Activated CD4-positive, alpha-beta T cell treated with anti-CD3 and anti-CD28 coated beads, Interleukin-2, amount 50 U/mL, for 48 hours (primary cell): ENCODE results near the gene TRIM31.

Source experiments
- DNase-seq, 2 experiments: peaks; one replicate each; pipeline ENCODE4 v3.0.0-alpha.2; 2020

TRIM31 gene

DNA sequence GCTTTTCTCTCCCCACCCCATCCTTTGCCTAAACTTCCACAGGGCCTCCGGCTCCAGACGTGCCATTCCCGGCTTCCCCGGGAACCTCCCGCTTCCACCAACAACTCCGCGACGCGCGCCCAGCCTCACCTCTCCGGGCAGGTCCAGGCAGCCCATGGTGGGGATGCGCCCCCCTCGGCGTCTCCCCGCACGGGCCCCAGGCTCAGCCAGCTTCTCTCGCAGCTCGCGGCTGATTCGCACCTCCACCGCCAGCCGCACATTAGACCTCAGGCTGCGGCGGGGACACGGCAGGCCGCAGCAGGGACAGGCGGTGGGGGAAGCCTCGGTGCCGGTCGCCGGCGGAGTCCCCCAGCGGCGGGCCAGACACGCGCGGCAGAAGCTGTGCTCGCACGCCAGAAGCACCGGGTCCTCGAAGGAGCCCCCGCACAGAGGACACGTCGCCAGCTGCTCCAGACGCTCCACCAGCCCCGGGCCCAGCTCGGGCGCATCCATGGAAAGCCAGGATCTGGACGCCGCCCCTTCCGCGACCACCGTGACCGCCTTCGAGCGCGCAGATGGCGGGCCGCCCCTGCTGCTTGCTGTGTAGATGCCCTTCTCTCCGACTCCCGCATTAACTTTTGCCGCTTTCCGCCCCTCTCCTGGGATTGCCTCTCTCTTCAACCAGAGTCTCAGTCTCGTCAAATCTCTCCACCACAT, 37.6 kb downstream of the TRIM31 start, which contains the start of gene RNF39:
TSS of gene RNF39 (minus strand) at position 676 of the 696 bp plus-strand sequence. CDS start at position 492, 184 bp downstream.
- no peak for DNase-seq

DNA sequence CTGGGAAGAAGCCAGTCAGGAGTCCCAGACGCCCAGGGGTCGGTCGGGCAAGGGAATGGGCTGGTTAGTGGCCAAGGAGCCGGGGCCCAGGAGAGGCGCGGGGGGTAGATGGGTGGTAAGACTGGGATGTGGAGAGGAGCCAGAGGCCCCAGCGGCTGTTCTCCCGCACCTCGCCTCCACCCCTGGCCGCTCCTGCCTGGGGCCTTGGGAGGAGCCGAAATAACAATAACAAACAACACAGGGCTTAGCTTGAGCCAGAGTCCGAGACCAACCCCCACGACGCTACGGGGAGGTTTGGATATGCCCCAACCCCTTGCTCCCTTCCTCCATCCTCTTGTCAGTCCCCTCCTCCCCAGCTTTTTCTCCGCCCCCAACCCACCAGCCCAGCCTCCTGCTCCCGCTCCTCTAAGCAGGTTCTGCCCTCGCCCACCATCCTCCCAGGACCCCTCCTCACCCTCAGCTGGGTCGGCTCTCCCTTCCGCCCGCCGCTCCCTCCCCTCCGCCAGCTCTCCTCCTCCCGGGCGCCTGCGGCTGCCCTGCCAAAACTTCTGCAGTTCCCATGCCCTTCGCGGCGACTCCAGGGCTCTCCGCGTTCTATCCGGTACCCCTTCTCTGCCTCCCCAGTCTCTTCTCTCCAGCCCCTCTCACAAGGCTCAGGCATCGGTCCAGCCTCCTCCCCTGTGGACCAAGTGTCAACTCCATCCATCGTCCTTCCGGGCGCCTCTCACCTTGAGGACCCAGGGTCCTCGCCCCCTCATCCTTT, 38.4 kb downstream of the TRIM31 start:
- no peak for DNase-seq

DNA sequence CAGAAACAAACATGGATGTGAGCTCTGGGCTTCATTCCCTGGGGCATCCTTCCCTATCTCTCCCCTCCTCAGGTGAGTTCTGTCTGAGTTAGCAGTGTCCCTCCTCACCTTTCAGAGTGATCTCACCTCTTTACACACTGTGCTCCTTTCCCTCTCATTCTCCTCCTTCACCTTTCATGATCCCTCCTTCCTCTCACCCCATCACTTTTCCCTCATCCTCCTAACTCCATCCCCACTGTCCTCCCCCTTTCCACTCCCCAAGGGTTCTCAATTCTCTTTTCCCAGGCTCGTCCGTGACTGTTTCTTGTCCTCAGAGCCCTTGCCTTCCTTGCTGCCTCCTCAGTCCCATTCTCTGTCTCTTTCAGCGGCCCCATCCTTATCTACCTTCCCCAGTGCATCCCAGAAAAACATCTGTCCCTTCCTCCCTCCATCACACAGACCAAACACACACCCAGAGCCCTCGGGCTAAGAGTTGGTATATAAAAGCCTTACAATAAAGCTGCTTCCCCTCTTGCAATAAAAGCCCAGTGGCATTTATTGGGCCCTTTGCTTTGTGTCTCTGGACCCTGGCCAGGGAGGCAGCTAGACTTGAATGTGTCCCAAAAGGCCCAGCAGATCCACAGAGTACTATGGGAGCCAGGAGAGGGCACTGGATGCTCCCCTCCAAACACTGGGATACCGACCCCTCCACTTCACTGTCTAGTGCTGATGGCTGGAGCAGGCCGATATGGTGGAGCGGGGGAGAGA, 39.2 kb downstream of the TRIM31 start:
- DNase-seq, result no peak

DNA sequence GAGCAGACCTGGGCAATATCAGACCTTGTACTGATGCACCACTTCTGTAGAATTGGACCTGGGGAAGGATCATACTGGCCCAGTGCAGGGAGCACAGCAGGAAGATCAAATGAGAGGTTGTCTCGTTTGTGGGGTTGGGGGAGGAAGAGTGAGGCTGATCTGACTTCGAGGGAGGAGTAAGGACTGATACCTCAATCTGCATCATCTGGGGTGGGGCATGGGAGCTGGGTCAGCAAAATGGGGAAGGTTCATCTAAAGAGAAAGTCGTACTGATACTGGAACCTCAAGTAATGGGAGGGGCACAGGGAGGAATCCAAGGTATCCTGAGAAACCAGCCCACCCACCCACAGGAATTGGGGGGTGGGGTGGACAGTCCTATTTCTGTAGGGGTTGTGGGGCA, 41.0 kb downstream of the TRIM31 start:
- no peak for DNase-seq

DNA sequence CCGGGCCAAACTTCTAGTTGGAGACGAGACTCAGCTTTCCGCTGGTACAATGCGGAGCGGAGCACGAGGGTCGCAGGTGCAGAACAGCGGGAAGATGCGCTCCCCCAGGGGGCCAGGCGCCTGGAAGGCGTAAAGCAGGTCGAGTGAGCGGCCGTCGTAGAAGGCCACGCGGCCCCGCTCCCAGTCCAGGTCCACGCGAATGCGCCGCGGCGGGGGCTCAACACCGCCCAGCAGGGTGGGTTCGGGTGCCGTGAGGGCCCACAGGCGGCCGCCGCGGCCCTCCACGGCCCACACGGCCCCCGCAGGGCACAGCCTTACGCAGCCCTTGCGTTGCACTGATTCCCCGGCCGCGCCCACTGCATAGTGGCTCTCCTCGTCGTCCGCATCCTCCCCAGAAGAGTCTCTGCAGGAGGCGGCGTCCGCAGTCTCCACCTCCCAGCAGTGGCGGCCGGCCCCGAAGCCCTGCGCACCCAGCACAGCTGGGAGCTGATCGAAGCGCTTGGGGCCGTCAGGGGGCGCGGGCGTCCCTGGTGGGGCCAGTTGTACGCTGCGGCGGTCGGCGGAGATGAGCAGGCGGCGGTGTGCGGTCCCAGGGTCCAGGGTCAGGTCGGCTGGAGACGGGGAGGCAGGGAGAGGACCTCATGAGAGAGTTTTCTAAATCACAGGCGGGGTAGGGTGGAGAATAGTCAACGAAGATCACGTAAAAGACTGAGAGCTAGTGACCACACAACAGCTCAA, 41.6 kb downstream of the TRIM31 start:
- DNase-seq, result no peak

DNA sequence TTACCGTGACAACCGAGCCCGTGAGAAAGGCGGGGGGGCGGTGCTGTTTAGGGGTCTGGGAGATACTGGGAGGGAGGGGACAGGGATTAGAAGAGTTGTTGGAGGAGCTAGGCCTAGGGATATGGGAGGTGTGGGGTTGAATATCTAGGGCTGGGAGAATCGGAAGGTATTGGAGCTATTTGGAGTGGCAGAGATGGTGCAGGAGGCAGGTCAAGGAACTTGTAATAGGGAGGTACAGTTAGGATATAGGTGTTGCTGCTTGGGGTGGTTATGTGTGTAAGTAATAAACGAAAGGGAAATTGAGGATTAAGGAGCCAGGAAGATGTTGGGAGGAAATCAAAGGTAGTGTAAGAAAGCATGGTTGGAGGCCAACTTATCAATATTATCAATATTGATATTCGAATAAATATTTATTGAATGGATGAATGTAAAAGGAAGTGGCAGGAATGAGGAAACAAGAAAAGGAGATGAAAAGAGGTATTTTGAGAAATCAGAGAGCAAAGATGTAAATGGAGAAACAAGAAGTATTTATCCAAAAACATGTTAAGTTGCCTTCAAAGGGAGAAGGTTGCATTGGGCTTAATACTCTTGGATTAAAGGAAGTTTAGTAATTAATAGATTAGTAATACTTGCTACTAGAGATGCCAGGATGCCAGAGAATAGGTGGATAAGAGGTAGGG, 45.3 kb downstream of the TRIM31 start:
- DNase-seq, result no peak

DNA sequence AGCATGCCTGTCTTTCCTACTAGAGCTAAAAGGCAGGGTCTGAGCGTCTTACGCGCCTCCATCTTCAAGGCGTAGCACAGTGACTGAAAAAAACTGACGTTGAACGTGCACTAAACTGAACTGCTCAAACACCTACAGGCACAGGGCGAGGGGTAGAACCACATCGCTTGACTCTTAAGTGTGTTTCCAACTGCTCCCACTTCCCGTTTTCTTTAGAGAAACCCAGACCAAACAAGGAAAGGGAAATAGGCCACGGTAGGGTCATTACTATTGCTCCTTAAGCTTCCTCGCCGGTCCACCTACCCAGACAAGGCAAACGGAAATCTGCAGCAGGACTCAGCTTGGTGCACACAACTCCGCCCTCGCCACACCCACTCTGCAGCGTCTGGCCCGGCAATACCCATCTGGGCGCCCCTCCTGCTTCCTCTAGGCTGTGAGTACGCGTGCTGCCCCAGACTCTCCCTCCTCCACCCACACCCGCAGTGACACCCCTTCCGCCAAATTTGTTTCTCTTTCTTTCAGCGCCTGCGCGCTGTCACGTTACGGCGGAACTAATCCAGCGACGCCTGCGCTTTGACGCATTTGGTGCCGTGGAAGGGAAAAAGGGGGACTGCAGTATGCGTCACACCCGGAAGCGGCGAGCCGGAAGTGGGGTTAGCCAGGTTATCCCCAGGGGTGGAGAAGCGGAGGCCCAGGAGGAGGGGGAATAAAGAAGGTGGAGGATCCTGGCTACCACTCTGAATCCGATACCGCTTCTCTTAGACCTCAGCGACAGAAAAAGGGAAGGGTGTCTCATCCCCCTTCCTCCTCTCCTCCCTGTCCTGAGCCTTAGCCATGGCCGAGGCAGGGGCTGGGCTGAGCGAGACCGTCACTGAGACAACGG, 46.1 kb downstream of the TRIM31 start, which contains the start of gene PPP1R11:
TSS of gene PPP1R11 (plus strand) at position 622 of the 883 bp plus-strand sequence. CDS start at position 835, 213 bp downstream.
- peak; percentile 98 to 99 for DNase-seq

DNA sequence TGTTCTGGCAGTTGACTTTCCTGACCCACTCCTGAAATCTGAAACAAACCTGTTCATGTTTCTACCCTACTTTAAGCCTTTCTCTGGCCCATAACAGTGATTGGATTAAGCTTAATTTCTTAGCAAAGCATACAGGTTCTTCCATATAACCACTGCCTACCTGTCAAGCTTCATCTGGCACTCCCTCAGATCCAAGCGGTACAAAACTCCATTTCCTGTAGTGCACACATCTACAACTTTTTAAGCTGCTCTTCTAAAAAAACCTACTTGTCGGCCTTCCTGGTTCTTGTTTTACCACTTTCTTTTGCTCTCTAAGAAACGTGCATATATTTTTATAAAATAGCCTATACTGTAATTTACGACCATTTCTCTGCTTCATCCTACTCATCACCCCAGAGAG, 46.8 kb downstream of the TRIM31 start:
- DNase-seq, result no peak

DNA sequence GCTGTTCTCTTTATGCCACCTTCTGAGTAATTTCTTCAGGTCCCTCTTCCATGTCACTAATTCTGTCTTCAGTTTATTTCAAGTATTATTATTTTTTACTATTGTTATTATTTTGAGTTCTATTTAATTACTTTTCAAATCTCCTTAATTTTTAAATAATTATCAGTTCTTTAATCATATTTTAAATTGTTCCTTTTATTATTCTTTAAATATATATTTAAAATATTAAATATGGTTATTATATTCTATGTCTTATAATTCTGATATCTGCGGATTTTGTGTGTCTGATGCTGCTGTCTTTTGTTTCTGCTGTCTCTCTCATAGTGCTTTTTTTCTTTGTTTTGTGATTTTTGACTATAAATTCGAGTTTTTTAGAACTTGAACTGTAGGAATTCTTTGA, 49.6 kb downstream of the TRIM31 start:
- no peak for DNase-seq

DNA sequence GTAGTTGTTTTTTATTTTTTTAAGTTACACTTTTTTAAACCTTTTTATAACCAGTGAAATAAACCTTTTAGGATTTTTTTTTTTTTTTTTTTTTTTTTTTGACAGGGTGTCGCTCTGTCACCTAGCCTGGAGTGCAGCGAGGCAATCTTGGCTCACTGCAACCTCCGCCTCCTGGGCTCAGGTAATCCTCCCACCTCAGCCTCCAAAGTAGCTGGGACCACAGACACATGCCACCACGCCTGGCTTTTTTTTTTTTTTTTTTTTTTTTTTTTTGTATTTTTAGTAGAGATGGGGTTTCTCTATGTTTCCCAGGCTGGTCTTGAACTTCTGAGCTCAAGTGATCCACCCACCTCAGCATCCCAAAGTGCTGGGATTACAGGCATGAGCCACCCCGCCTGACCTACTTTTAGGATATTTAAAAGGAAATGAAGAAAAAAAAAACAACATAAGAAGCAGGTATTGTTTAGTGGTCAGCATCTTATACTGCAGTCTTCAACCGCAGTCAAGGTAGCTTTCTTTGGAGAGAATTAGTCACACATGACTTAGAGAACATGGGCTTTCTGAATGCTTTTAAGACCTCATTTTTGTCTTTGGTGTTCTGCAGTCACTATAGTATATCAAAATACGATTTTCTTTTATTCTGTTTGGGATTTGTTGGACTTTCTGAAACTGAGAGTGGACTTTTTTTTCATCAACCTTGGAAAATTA, 50.3 kb downstream of the TRIM31 start:
- DNase-seq, result no peak

DNA sequence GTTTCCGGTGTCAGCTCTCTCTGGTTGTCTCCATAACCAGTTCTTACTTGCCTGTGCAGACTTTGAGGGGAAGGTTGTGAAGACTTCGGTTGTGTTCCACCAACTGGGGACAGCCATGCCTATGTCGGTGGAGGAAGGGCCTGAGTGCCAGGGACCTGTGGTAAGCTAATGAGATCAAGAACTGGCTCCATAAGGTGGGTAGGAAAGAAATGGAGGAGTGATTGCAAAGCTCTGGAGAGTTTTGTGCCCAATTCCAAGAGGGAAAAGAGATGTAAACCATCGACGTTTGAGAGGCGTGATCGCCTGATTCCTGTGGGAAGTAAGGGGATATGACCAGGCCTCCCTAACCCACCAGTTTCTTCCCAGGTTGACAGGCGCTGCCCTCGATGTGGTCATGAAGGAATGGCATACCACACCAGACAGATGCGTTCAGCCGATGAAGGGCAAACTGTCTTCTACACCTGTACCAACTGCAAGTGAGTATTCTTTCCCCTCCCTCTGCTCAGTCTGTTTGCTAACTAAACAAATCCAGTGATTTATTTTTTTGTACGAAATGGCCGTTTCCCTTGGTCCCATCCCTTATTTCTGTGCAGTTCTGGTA, 50.9 kb downstream of the TRIM31 start:
- no peak for DNase-seq

DNA sequence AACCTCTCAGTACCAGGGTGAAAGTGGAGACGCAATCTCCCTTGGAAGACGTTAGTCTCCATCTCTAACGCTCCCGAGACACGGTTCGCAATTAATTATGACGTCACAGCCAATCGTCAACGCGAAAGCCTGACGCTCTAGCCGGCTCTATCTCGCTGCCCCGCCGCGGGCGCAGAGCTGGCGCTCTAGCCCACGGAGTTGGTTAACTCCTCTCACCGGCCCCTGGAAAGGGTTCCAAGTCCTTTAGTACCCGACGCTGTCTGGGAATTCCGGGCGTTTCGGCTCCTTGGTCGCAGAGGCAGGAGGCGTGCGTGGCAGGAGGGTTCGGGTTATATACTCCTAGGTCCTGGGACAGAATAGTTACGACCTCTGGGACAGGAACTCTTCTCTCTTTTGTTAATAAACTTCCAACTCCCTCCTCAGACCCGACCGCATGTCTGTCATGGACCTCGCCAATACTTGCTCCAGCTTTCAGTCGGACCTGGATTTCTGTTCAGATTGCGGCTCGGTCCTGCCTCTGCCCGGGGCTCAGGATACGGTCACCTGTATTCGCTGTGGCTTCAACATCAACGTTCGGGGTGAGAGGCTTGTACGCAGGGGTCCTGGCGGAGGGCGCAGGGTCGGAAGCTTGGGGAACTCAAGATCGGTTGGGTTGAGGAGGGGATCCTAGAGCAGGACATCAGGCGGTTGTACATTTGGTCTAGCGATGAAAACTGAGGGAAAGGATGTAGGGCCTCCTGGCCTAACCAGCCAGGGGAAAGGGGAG, 51.6 kb downstream of the TRIM31 start, which contains the start of gene POLR1H:
TSS of gene POLR1H (plus strand) at position 174 of the 766 bp plus-strand sequence. CDS start at position 434, 260 bp downstream.
- DNase-seq, result peak; percentile 81 to 86

DNA sequence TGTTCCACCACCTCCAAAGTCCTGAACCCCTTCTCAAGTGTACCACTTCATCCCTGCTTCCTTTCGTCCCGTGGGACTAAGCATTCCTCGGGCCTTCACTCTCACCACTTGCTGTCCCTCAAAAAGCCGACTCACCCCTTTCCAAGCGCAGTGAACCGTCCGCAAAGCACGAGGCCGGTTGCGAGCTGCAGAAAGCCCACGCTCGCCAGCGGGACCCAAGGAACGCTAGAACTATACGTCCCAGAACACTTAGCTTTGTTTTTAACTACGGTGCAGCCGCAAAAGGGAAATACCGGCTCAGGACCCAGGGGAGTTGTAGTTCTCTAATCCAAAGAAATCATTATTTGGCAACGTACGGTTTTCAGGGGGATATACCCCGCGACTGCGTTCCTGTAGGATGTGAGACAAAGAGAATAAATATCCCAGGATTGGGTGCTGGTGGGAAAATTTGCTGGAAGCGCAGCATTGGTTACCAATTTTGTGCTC, 52.2 kb downstream of the TRIM31 start:
- peak in 1 of 2 experiments; percentile 44 for DNase-seq

DNA sequence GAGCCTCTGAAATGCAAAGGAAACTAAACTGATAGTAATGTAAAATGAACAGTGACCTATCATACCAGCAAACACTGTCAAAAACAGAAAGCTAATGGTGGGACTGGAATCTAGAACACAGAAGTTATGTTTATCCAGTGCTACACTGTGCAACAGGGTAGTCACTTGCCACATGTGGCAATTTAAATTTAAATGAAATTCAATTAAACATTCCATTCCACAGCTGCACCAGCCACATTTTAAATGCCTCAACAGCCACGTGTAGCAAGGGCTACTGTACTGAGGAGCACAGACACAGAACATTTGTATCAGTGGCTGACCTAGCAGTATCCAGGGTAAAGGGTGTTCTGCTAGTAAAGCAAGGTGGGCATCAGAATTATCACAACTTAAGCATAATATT, 57.4 kb downstream of the TRIM31 start:
- no peak for DNase-seq

DNA sequence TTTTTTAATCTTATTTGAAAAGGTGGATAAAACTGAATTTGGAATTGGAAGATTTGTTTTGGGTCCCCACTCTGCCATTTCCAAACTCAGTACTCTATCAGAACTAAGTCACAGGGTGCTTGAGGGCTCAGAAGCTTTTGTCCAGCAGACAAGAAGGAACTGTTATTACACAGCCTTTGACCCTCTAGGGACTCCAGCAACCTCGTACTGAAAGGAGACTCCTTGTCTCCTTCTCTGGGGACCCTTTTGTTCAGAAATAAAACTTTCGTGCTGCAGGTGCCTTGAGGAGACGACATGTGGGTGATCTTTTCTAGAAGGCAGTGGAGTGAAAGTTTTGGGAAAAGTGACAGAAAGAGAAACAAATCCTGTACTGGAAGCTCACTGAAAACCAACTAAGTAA, 59.2 kb downstream of the TRIM31 start:
- no peak for DNase-seq
